Stimulated activated CD8-positive, alpha-beta memory T cell treated with anti-CD3 and anti-CD28 coated beads, Interleukin-15, amount 100 ng/mL, for 24 hours (primary cell): Measurements from ENCODE around the gene GPR160.
"Not testable (repeated sequence)": the region's sequence is repeated elsewhere in the genome, so short reads cannot be mapped to it uniquely, and the experiment has no call there.

Experiments
- DNase-seq: peaks from one replicate; pipeline ENCODE4 v3.0.0-alpha.2; 2020; ENCODE audit warnings: low read depth

The GPR160 gene

DNA sequence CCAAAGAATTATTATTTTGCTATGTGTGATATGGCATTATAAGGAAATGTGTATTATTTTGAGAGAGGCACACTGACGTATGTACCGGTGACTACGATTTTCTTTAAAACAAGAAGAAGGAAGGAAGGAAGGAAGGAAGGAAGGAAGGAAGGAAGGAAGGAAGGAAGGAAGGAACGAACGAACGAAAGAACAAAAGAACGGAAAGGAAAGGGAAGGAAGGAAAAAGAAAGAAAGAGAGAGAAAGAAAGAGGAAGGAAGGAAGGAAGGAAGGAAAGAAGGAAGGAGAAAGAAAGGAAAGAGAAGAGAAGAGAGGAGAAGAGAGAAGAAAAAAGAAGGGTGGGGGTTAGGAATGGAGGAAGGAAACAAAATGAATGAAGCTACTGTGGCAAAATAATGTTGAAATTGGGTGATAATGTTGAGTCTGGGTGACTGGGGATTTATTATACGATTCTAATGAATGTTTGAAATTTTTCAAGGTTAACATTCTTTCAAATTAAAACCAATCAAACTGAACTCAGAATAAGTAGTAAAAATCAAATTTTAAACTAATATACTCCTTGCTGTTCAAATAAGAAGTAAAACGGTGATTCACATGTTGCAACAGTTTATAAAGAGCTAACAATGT lies 73.5 kb downstream of the GPR160 start:
- no peak for DNase-seq

DNA sequence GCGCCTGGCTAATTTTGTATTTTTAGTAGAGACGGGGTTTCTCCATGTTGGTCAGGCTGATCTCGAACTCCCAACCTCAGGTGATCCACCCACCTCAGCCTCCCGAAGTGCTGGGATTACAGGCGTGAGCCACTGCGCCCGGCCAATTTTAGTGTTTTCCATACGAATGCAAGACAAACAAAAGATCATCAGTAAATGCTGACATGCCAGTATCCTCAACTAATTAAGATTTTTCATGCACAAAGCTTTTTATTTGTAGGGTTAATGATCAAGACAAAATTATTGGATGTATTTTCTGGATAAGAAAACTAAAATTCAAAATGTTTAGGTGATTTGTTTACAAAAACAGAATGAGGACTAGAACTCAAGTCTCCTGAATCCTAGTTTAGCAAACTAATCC lies 76.4 kb downstream of the GPR160 start:
- not testable (repeated sequence) for DNase-seq

DNA sequence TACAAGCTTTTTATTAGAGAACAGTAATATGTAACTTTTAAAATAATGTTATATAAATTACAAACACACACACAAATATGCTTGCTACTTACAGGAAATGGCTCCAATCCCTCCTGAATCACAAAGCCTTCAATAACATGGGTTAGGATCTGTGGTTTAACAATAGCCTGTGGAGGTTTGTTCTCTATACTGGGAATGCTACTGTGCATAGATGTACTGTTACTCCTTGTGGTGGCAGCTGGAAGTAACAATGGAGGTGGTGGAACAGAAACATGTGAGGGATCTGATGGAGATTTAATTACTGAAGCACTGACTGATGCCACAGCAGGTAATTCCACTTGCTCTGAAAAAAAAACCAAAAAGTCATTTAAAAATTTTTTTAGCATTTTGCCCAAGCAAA lies 79.3 kb downstream of the GPR160 start:
- DNase-seq = no peak

DNA sequence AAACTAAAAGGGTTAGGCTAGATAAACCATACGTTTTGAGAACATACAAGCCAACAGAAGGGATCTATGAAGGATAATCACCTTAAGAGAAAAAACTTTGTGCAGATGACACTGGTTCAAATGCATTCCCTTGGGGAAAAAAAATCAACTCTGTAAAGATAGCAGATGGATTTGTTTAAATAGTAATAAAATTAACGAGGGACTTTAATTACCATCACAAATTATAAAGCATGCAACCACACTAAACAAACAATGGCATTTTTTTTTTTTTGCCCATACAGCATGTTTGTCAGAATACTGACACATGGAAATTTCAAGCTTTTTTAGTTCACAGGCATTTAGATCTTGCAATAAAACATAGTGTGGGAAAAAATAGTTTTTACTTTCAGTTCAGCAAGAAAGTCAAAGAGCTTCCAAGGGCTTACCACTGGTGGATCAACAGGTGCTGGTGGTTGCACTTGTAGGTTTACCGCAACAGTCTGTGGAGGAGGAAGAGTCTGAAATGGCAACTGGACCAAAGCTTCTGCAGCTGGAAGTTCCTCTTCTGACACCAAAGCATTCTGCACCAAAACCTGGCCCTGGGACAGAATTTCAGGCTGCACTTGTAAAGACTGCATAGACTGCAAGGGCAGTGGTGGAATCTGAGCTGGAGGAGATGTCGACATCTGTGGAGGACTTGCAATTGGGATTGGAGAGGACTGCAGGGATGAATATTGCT lies 90.6 kb downstream of the GPR160 start:
- DNase-seq = no peak

DNA sequence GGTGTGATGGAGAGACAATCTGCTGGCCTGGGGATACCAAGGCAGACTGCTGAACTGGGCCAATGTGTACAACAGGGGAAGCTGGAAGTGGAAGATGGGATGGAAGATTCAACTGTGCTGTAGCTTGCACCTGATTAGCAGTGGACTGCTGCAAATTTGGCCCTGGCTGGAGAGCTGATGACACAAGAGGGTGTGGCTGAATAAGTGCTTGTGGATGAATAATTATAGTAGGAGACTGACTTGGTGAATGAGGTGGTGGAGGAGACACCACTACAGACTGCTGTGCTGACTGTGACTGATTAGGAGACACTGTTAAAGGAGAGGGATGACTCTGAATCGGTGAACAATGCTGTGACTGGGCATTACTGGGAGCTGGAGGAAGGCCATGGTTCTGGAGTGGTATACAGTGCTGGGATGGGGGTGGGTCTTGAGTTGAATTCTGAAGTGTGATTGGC lies 91.2 kb downstream of the GPR160 start:
- no peak for DNase-seq

DNA sequence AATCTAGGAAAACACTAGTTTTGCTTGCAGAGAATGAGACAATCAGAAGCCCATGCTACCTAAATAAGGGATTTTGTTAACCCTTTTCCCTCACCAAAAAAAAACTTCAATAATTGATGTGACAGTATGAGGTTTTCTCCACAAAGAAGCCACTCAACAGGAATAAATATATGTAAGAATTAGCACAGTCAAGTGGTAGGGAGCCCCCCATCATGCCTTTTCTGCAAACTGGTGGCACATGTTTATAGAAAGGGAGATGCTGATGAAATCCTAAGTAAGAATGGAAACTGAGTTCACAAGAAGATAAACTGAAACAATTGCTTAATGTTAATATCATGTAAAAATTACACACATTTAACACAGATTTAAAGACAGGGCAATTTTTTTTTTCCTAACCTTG lies 92.7 kb downstream of the GPR160 start:
- no peak for DNase-seq

DNA sequence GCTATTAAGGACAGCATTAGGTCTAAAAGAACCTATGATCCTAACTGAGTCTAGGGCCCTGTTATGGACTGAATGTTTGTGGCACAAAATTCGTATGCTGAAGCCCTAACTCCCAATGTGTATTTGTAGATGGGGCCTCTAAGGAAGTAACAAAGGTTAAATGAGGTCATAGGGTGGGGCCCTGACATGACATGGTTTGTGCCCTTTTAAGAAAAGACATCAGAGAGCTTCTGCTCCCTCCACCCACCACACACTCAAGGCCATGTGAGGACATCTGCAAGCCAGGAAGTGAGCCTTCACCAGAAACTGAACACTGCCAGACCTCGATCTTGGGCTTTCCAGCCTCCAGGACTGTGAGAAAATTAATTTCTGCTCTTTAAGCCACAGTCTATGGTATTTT lies 94.5 kb downstream of the GPR160 start:
- no peak for DNase-seq
